ENCODE data around the gene ADCY3. TPM values are rescaled to one million over a fixed set of nuclear protein-coding genes. Genes with fewer than 3 reads are reported as not detected.

Gene ADCY3
- total and polyA plus RNA-seq, 9 donors = 27.1 to 150 (median 97.4) TPM

GRCh38 chr2:24791452-24791851 is 128.6 kb downstream of the ADCY3 start:
- intact Hi-C loops (cut with DNase I) = no loop called here
- WGBS, 3 donors = 90 to 97% (median 97%) methylated on average over 5 of the region's 5 CpGs
- H3K4me3 ChIP-seq = no peak overlapping the region

GRCh38 chr2:24788816-24789215 is 131.2 kb downstream of the ADCY3 start:
- Histone ChIP-seq H3K27me3 (no peaks in the 10 kb centered on the region), H3K4me3 (no peak overlapping the region), H3K27ac (no peak overlapping the region), H3K36me3 (no peaks in the 10 kb centered on the region), H3K9me3 (no peaks in the 10 kb centered on the region), H3K4me1 (ENCODE audit: insufficient read depth) (peaks cover under 1% of the 10 kb centered on the region)
- no peak for DNase-seq
- TF ChIP-seq POLR2A (IDR thresholded peaks at IDR 0.05) (no peak), CTCF (IDR thresholded peaks at IDR 0.05) (no peak), EP300 (IDR thresholded peaks at IDR 0.05) (no peak)
- intact Hi-C loops (cut with DNase I) = no loop called here
- WGBS, 3 donors = 7 to 31% (median 9%) methylated on average over 3 of the region's 3 CpGs

More at GRCh38 chr2:24791452-24791851, 128.6 kb downstream of the ADCY3 start:
- no peaks in the 10 kb centered on the region for H3K9me3 ChIP-seq
- H3K27me3 ChIP-seq = no peaks in the 10 kb centered on the region
- no peak for DNase-seq
- no peak overlapping the region for H3K27ac ChIP-seq
- no peak for TF ChIP-seq CTCF (IDR thresholded peaks at IDR 0.05)
- H3K4me1 ChIP-seq (ENCODE audit: insufficient read depth) = peaks cover 3% of the 10 kb centered on the region
- no peaks in the 10 kb centered on the region for H3K36me3 ChIP-seq

GRCh38 chr2:24787532-24787931 is 132.5 kb downstream of the ADCY3 start:
- Histone ChIP-seq H3K36me3 (no peaks in the 10 kb centered on the region), H3K9me3 (no peaks in the 10 kb centered on the region), H3K27me3 (no peaks in the 10 kb centered on the region), H3K27ac (no peak overlapping the region), H3K4me3 (no peak overlapping the region), H3K4me1 (ENCODE audit: insufficient read depth) (no peaks in the 10 kb centered on the region)
- 56 to 61% (median 59%) methylated on average over 2 of the region's 2 CpGs for WGBS, 3 donors
- TF ChIP-seq CTCF (IDR thresholded peaks at IDR 0.05) (no peak), EP300 (IDR thresholded peaks at IDR 0.05) (no peak), POLR2A (IDR thresholded peaks at IDR 0.05) (no peak)
- no peak for DNase-seq
- intact Hi-C loops (cut with DNase I) = no loop called here

GRCh38 chr2:24785671-24786321 is 134.2 kb downstream of the ADCY3 start:
- Histone ChIP-seq H3K27ac (no peak overlapping the region), H3K9me3 (no peaks in the 10 kb centered on the region), H3K27me3 (no peaks in the 10 kb centered on the region), H3K4me1 (ENCODE audit: insufficient read depth) (no peaks in the 10 kb centered on the region), H3K4me3 (no peak overlapping the region), H3K36me3 (no peaks in the 10 kb centered on the region)
- 94 to 98% (median 94%) methylated on average over 6 of the region's 6 CpGs for WGBS, 3 donors
- DNase-seq = no peak
- intact Hi-C loops (cut with DNase I) = no loop called here
- no peak for TF ChIP-seq CTCF (IDR thresholded peaks at IDR 0.05)
- no peak for TF ChIP-seq POLR2A (IDR thresholded peaks at IDR 0.05)
- no peak for TF ChIP-seq EP300 (IDR thresholded peaks at IDR 0.05)
